ENCODE results near the gene SPINK8.

DNA sequence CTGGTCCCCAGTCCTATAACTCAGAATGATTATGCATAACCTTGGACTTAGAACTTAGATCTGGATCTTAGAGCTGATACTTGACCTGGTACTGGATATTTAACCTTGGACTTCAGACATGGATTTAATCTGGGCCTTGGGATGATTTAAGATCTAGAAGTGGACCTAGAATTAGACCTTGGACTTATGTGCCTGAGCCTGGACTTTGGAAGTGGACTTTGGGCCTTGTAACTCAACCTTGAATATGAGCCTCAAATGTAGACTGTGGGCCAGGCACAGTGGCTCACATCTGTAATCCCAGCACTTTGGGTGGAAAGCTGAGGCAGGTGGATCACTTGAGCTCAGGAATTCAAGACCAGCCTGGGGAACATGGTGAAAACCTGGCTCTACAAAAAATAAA is 46.4 kb downstream of the SPINK8 start:
- TF ChIP-seq, protein P1, sequence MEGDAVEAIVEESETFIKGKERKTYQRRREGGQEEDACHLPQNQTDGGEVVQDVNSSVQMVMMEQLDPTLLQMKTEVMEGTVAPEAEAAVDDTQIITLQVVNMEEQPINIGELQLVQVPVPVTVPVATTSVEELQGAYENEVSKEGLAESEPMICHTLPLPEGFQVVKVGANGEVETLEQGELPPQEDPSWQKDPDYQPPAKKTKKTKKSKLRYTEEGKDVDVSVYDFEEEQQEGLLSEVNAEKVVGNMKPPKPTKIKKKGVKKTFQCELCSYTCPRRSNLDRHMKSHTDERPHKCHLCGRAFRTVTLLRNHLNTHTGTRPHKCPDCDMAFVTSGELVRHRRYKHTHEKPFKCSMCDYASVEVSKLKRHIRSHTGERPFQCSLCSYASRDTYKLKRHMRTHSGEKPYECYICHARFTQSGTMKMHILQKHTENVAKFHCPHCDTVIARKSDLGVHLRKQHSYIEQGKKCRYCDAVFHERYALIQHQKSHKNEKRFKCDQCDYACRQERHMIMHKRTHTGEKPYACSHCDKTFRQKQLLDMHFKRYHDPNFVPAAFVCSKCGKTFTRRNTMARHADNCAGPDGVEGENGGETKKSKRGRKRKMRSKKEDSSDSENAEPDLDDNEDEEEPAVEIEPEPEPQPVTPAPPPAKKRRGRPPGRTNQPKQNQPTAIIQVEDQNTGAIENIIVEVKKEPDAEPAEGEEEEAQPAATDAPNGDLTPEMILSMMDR (IDR thresholded peaks at IDR 0.05): no peak
- no peak for TF ChIP-seq POLR2A (IDR thresholded peaks at IDR 0.05)
